Pancreas (tissue), 10 donors: ENCODE data around the gene CHD5. TPM values are rescaled to one million over a fixed set of nuclear protein-coding genes. Genes with fewer than 3 reads are reported as not detected.

ENCODE experiments used
- ATAC-seq, 4 donors: fragments of 200-7000 bp; cut with Tn5 transposase; one replicate each; pipeline versions ENCODE4 v1.8.0 to v1.9.1; 2020; ENCODE audit warnings: mild to moderate bottlenecking in 4 of 4, moderate library complexity in 4 of 4
- DNase-seq, 6 donors: peaks; one replicate each; pipeline ENCODE4 v3.0.0-alpha.2; 2020
- FAIRE-seq: peaks from 2 replicates; lab custom pipeline; 2012; peaks lifted over from hg19 to GRCh38; lab: Jason Lieb, UNC
- H3K27ac ChIP-seq, 4 donors: fragments of 200-600 bp; sonication (generic); 1 replicate in 3 of 4; 2 replicates in 1 of 4; pipeline versions ENCODE4 v1.5.0 to v1.8.0; 2020
- H3K27me3 ChIP-seq, 4 donors: fragments of 200-600 bp; one replicate each; pipeline ENCODE4 v1.8.0; 2021
- H3K36me3 ChIP-seq, 3 donors: fragments of 200-600 bp; sonication (generic) in 1 of 3; one replicate each; pipeline versions ENCODE4 v1.5.0 to v1.8.0; 2020 to 2021
- H3K4me1 ChIP-seq, 3 donors: fragments of 200-600 bp; one replicate each; pipeline ENCODE4 v1.8.0; 2021
- H3K4me3 ChIP-seq, 4 donors: fragments of 200-600 bp; sonication (generic) in 2 of 4; one replicate each; pipeline versions ENCODE4 v1.5.0 to v1.8.0; 2020 to 2021
- H3K9me3 ChIP-seq, 4 donors: fragments of 200-600 bp; one replicate each; pipeline ENCODE4 v1.8.0; 2021
- CTCF ChIP-seq, 4 donors: fragments of 200-600 bp; sonication (generic) in 3 of 4; IDR thresholded peaks; one replicate each; pipeline versions ENCODE4 v1.5.0 to v1.8.0; 2021; ENCODE audit warnings: antibody characterized with exemption in 4 of 4
- WGBS, 2 donors: extraction: QIAGEN DNeasy Blood & Tissue Kit; methylation state at CpG; one replicate each; pipeline ENCODE4 v1.1.7; 2013; 5-methylcytosine and 5-hydroxymethylcytosine counted together
- intact Hi-C, 3 donors: fragments of 100-400 bp; cut with DNase I; formaldehyde crosslinking; loops; one replicate each; pipeline versions ENCODE4 v1.11.1 to v1.14.2; 2022
- polyA plus RNA-seq, 2 donors: library from polyadenylated mRNA; stranded (reverse); fragments of 200-250 nt; gene quantifications; one replicate each; pipeline ENCODE4 v1.2.3, GENCODE V29; 2013
- total RNA-seq, 6 donors: library from RNA; stranded (reverse); fragmentation: NEBNext Ultra II Directional in 4 of 6; extraction: Animal tissue kit (Norgen Biotek cat#: 25700) in 4 of 6; gene quantifications; one replicate each; pipeline versions ENCODE4 v1.2.1 to v1.2.4, GENCODE V29; 2021 to 2023
- donor health status: healthy with polysubstance abuse.
- donor health status: DM: no; HTN: no; CAD: no; lungs with moderate emphysema.
- donor health status: DM: no; HTN: no; CAD: no.
- donor health status: control.
- donor health status: control.
- donor health status: Bipolar disorder and iron deficiency.
- donor health status: DM: yes; HTN: yes; CAD: no.
- donor health status: DM: no; HTN: no; CAD: no.
- donor health status: DM: no; HTN: no; CAD: no.
- donor health status: DM: yes; HTN: yes; CAD: no.

Gene CHD5
- total and polyA plus RNA-seq, 8 donors = 0.09 to 2.9 (median 0.40) TPM

- Histone ChIP-seq H3K27ac (no peak overlapping the region), H3K4me3 (no peak overlapping the region), H3K27me3 (no peaks in the 10 kb centered on the region), H3K36me3 (no peaks in the 10 kb centered on the region), H3K9me3 (no peaks in the 10 kb centered on the region), H3K4me1 (no peaks in the 10 kb centered on the region)
- intact Hi-C loops = no loop called here
- ATAC-seq (no peak), DNase-seq (peak in 2 of 6 donors; percentile 45 to 73), FAIRE-seq (no peak)
- no peak for TF ChIP-seq CTCF (IDR thresholded peaks at IDR 0.05)
- 84 to 88% methylated on average over 34 of the region's 34 CpGs for WGBS, 2 donors
Observed at GRCh38 chr1:6128276-6129081, 51.6 kb downstream of the CHD5 start.

- TF ChIP-seq CTCF (IDR thresholded peaks at IDR 0.05) = no peak
- Histone ChIP-seq H3K4me3 (no peak overlapping the region), H3K9me3 (no peaks in the 10 kb centered on the region), H3K27ac (no peak overlapping the region), H3K27me3 (no peaks in the 10 kb centered on the region), H3K4me1 (no peaks in the 10 kb centered on the region), H3K36me3 (no peaks in the 10 kb centered on the region)
- intact Hi-C loops = no loop called here
- FAIRE-seq (no peak), DNase-seq (peak; percentile 67 to 85 (median 83)), ATAC-seq (peak; percentile 79 to 99 (median 92))
- 12 to 13% methylated on average over 29 to 41 of the region's 41 CpGs for WGBS, 2 donors
Observed at GRCh38 chr1:6127587-6128163, 52.4 kb downstream of the CHD5 start.

GRCh38 chr1:6126521-6127067 lies 53.5 kb downstream of the CHD5 start:
- no peak for TF ChIP-seq CTCF (IDR thresholded peaks at IDR 0.05)
- Histone ChIP-seq H3K27ac (no peak overlapping the region), H3K36me3 (no peaks in the 10 kb centered on the region), H3K4me1 (no peaks in the 10 kb centered on the region), H3K4me3 (no peak overlapping the region), H3K9me3 (no peaks in the 10 kb centered on the region), H3K27me3 (no peaks in the 10 kb centered on the region)
- WGBS, 2 donors = 69 to 77% methylated on average over 16 of the region's 16 CpGs
- no peak for ATAC-seq
- intact Hi-C loops = no loop called here
- no peak for FAIRE-seq
- peak in 2 of 6 donors; percentile 26 to 53 for DNase-seq

- no peaks in the 10 kb centered on the region for H3K36me3 ChIP-seq
- no peaks in the 10 kb centered on the region for H3K4me1 ChIP-seq
- H3K9me3 ChIP-seq = no peaks in the 10 kb centered on the region
- DNase-seq = peak in 1 of 6 donors; percentile 37
- WGBS, 2 donors = 58 to 72% methylated on average over 10 to 13 of the region's 13 CpGs
- no peak overlapping the region for H3K27ac ChIP-seq
- ATAC-seq = no peak
- intact Hi-C loops = no loop called here
- H3K27me3 ChIP-seq = no peaks in the 10 kb centered on the region
- H3K4me3 ChIP-seq = no peak overlapping the region
- no peak for FAIRE-seq
- no peak for TF ChIP-seq CTCF (IDR thresholded peaks at IDR 0.05)
Observed at GRCh38 chr1:6126028-6126427, 54.1 kb downstream of the CHD5 start.
